GM10266 (cell line): ENCODE measurements around the gene MTA2.

Experiments used
- DNase-seq: peaks from one replicate; pipeline ENCODE4 v3.0.0; 2012; ENCODE audit errors: extremely low spot score
- CTCF ChIP-seq: IDR thresholded peaks from 2 replicates; pipeline ENCODE4 v1.5.1; 2012; ENCODE audit warnings: mild to moderate bottlenecking, low read depth; ENCODE audit not compliant: control insufficient read depth, insufficient read depth; ENCODE audit errors: missing control alignments

Gene MTA2

GRCh38 chr11:62599901-62600300, 1.8 kb downstream of the MTA2 start:
- no peak for TF ChIP-seq CTCF
- no peak for DNase-seq

DNA sequence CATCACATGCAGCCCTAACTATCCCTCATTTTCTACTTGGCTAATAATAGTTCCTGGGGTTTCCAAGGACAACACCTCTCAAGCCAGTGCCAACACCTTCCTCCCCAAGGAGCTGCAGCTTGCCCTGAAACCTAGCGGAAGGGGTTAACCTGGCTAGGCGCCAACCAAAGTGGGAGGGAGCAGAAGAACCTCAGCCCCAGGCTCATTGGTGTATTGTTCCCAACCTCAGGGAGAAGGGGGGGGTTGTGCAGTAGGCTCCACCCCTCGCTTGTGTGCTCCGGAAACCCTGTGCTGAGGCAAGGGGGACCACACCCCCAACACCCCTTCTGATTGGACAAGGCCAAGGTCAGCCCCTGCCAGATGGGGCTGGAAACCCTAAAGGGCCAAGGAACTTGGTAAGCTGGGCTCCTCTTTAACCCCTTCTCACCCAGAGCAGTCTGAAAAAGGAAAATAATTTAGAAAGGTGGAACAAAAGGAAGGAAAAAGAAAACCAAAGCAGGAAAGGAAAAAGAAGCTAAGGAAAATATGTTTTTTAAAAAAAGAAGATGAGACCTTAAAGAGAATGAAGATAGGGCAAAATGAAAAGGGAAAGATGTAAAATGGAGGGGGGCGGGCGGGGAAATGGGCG, 2.5 kb downstream of the MTA2 start:
- no peak for TF ChIP-seq CTCF
- DNase-seq, result peak; percentile 95

- DNase-seq, result no peak
- TF ChIP-seq CTCF, result no peak
Measured at GRCh38 chr11:62595124-62595523, 6.5 kb downstream of the MTA2 start.

GRCh38 chr11:62593434-62594044, 8.1 kb downstream of the MTA2 start:
- DNase-seq, result peak; percentile 64

DNA sequence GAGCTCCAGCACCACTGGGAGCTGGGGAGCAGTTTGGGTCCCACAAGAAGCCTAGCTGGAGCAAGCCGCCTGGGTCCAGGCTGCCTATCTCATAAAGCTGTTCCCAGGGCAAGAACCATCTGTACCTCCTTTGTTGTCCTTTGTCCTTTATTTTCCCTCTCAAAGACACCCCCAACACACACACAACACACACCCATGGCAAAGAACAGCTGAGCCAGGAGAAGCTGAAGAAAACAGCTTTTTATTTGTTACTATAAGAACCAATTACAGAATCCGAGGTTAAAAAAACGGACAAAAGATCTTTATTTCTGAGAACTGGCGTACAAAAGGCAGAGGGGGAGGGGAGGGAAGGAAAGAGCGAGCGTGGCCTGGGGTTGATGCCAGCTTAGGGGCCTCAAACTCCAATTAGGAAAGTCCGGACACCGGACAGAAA, 8.7 kb downstream of the MTA2 start:
- no peak for DNase-seq
- TF ChIP-seq CTCF, result no peak

More at GRCh38 chr11:62593434-62594044, 8.1 kb downstream of the MTA2 start:
- TF ChIP-seq CTCF, result peak; percentile 74

DNA sequence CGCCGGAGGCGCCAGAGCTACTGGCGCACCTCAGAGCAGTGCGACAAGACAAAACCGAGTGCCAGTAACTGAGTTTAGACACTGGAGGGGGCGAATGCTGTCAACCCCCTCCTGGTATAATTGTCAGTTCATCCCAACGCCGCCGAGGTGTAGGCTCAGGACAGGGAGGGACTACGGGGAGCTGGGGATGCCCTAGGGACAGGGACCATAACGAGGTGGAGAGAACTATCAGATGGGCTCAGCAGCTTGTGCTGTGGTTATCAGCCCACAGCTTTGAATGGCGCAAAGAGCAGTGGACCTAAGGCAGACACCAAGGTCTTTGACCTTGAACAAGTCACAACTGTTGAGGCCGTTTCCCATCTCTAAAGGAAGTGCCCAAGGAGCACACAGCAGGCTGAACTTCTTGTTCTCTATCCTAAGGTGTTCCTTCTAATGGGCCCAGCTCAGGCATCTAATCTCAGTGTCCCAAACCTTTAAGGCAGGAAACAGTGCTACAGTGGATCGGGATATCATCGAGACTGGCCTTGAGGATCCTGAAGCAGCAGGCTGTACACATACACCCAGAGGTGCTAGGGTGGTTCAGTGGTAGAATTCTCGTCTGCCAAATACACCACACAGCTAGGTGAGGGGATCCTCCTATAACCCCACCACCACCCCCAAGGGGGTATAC, 9.4 kb downstream of the MTA2 start:
- no peak for TF ChIP-seq CTCF
- DNase-seq, result no peak
